CD4-positive, alpha-beta T cell treated with Interleukin-17A for 1 hour (primary cell): Measurements from ENCODE around the gene SP2.

ENCODE experiments used
- DNase-seq: peaks from one replicate; pipeline ENCODE4 v3.0.0-alpha.2; 2020

Gene SP2

DNA sequence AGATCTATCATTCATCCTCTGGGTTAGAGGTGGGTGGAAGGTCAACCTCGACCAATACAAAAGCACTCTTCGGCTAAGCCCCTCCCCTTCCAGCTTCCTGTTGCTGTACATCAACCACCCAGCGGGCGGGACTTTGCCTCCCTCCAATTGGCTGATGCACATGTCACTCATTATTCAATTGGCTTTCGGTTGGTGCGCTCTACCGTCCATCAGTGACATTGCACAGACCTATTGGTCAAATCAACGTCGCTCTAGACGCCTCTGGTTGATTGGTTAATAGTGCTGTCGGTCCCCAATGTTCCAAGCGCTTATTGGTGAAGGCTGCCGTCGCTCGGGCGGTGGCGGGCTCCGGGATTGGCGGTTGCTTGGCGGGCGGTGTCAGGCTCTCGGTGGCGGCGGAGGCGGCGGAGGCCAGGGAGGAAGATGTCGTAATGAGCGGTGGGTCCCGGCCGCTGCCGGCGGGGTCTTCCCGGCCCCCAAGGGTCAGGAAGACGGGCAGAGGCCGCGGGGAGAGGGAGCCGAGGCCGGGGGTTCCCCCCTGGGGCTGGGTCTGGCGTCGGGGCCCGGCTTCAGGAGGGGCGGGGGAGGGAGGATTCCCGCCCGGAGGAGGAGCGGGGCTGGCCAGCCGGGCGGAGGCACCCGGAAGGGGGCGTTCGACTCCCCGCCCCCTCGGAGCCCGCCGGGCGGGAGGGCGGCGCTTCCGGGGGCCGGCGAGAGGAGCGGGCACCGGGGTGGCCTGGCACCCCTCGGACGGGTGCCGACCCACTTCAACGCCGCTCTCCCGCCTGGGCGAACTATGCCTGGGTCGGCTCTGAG is at the start of gene SP2:
SP2 (plus strand) TSS at position 381 of the 816 bp plus-strand sequence; CDS start at position 432, 51 bp downstream.
- DNase-seq, result peak; percentile 100

DNA sequence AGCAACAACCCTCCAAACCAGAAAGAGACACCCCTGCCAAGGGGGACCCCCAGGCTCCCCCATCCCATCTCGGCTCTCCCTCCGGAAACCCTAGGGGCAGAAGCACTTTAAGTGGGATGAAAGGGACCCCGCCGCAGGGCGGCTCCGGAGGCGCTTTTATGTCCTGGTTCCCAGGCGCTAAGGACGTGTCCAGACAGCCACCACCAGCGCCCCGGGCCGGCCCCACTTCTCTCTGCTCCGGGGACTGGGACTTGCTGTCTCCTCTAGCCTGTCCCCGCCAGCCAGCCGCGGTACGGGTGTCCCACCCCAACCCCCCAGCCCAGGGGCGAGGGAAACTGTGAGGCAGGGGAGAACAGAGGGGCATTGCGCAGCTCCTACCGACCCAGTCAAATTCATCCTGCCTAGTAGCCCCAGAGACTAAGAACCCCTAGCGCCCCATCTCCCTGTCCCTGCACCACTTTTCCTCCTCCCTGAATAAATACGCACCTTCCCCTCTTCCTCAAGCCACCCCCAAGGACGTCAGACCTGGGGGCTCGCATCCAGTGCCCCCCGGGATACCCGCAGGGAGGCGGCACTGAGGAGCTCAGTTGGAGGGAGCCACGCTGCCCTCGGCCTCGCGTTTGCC is 49.2 kb upstream of the SP2 start:
- DNase-seq, result no peak

DNA sequence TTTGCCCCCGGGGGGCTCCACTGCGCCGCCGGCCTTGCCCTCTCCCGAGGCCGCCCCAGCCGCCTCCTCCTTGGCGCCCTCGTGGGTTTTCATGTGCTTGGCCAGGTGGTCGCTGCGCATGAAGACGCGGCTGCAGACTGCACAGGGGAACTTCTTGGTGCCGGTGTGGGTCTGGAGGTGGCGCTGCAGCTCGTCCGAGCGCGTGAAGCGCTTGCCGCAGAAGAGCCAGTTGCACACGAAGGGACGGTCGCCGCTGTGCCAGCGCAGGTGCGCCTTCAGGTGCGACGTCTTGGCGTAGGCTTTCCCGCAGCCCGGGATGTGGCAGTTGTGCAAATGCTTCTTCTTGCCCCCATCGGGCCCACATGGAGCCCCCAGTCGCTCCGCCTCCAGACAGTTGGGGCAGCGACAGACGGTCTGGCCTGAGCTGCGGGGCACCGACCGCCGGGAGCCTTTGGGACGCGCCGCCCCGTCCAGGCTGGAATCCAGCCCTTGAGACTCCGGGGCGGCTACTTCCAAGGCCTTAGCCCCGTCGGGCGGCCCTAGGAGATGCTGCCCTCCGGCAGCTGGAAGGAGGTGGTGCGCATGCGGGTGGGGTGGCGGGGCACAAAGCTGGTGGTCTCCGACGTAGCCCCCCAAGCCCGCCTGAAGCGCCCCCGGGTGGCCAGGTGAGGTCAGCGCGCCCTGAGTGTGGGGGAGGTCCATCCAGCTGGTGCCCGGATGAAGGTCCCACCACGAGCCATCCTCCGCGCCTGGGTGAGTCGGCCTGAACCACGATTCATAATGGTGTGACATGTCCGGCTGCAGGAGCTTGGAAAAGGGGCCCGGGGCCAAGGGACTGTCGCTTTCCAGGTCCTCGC is 48.5 kb upstream of the SP2 start:
- DNase-seq, result peak; percentile 36

DNA sequence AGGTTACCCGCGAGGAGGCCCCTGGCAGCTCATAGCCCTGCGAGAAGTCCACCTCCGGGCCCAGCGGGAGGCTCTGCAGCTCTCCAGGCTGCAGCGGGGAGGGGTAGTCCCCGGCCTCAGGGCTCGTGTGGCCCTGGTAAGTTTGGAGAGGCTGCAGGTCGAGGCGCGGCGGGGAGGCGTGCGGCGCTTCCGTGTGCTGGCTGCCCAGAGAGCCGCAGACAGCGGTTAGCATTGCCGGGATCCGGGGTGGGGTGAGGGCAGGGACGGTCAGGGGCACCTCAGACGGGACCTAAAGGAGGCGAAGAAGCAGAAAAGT is 47.9 kb upstream of the SP2 start:
- no peak for DNase-seq

DNA sequence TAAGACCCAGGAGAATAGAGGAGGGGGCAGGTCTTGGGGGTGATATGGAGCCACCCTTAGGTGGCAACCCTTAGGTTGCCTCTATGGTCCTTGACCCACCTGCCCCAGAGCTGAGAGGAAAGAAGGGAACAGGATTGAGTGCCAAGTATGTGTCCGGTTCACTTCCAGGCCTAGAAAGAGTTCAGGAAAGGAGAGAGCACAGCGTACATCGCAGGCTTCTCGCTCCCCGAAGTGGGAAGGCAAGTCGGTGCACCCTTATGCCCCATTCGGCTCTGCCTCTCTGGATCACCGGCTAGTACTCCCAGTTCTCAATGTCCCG is 45.7 kb upstream of the SP2 start:
- no peak for DNase-seq

DNA sequence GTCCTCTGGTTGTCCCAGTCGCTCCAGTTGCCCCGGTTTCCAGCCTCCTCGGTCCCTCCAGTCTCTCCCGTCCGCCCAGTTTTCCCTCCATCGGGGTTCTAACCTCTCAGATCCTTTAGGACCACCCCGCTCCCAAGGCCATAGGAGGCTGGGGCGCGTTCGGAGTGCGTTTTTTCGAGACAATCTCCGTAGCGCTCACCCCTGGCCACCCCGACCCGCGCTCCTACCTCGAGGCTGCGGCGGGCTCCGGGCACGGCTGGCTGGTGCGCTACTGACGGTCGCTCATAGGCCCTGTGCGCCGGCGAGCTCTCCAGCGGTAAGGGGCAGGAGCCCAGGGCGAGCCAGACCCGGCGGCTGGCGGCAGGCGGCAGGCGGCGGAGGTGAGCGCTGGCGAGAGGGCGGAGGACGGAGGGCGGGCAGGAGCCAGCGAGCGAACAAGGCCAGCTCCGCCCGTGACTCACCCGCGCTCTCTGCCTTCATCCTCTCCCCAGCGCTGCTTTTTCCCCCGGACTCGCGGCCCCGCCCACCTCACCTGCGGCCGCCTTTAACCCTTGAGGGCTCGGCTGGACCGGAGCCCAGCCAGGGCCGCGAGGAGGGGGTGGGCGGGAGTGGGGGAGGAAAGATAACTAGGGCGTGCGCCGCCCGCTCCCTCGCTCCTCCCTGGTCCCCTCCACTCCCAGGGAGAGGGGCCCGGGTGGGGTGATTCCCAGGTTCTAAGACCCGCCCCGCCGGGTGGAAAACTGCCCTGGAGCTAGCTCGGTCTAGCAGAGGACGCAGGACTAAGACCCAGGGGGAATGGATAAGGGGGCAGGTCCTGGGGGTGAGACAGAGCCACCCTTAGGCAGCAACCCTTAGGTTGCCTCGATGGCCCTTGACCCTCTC is 45.1 kb upstream of the SP2 start, which contains the start of gene SP6:
SP6 (minus strand) TSS at position 472 of the 882 bp plus-strand sequence. CDS start 2,734 bp downstream, outside the sequence.
- peak; percentile 68 for DNase-seq

DNA sequence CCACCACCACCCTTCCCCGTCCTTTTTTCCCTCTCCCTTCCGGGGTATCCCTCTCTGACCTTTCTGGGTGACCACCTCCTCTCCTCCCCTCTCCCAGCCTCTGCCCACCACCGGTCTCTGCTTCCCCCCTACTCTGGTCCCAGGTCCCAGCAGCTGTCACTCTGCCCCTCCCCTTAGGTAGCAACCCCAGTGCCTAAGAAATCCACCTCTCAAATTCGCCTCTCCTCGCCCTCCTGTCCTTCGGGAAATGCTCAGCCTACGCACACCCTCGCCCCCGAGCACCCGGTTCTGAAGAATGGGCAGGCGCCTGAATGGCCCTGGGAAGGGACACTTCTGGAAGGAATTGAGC is 44.3 kb upstream of the SP2 start:
- DNase-seq, result no peak

DNA sequence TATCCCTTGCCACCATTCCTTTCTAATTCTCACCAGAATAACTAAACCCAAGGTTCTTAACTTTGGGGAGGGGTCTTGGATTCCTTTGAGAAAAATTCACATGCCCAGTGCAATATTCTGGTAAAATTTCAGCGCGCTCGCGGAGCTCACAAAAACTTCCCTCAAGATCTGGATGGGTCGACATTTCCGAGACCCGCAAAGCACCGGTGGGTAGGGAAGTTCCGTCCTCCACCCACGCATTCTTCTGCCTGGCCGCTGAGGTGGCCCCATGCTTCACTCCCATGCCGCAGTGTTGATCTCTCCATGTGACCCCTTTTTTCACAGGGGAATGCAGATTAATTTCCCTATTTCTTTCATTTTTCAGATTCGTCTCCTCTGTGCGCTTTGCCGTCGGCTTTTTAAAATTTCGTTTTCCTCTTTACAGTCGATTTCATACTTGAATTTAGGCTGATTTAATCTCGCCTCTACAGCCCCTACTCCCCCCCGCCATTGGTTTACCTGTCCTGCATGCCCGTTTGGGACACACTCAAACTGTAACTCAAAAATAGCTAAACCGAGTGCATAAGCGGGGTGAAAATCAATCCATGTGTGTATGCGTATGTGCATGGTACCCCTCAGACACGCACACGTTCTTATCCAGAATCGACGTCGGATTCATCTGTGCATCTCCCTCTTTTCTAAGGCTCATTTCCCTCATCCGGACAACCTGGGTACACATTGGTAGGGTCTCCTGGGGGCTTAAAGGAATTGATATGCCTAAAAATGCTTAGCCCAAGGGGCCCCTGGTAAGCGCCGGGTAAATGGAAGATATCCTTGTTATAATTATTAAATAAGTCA is 43.7 kb upstream of the SP2 start:
- peak; percentile 15 for DNase-seq

DNA sequence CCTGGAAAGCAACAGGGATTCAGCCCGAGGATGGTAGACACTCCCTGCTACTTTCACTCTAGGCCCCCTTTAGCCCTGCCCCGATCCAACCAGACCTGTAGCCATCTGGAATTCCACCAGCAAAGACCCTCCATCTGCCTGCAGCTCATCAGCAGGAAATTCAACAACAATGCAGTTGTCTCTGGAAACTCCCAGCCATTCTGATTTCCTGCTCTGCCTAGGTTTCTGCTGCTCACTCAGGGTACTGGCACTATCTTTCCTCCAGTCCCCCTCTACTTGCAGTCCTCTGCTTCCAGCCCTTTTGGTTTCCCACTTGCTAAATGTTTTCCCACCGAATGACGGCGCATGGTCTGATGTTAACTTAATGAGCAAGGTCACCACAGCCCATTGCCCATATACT is 42.4 kb upstream of the SP2 start:
- DNase-seq, result no peak

DNA sequence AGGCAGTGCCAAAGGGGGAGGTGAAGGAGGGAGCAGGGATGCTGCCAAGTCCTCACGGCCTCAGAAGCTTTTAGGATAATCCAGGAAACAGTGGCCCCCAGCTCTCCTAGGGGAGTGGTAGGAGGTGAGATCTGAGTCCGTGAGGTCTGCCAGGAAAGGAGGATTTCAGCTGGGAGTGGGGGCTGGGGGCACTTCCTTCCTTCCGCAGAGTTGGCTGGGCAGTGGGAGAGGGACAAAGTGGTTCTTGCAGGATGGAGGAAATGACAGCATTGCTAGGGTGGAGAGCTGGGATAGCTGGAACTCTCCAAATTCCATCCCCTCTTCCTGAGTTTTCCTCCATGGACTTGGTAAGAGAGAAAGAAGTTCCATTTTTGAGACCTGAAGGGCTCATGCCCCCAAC is 40.3 kb upstream of the SP2 start:
- DNase-seq, result no peak

DNA sequence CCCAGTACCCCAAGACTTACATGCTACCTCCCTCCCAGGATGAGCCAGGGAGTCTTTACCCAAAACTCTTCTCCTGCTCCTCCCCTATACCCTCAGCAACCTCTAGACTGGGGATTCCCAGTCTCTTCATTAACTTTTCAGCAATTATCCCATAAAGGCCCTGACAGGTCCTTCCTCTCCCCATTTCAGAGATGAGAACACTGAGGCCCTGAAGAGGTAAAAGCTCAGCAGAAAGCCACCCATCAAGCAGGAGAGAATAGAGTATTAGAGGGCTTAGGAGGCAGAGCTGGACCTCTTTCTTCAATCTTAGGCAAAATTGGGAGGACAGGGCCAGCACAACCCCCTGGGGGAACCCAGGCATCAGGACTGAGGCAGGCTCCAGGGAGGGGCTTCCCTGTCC is 39.2 kb upstream of the SP2 start:
- DNase-seq, result no peak

DNA sequence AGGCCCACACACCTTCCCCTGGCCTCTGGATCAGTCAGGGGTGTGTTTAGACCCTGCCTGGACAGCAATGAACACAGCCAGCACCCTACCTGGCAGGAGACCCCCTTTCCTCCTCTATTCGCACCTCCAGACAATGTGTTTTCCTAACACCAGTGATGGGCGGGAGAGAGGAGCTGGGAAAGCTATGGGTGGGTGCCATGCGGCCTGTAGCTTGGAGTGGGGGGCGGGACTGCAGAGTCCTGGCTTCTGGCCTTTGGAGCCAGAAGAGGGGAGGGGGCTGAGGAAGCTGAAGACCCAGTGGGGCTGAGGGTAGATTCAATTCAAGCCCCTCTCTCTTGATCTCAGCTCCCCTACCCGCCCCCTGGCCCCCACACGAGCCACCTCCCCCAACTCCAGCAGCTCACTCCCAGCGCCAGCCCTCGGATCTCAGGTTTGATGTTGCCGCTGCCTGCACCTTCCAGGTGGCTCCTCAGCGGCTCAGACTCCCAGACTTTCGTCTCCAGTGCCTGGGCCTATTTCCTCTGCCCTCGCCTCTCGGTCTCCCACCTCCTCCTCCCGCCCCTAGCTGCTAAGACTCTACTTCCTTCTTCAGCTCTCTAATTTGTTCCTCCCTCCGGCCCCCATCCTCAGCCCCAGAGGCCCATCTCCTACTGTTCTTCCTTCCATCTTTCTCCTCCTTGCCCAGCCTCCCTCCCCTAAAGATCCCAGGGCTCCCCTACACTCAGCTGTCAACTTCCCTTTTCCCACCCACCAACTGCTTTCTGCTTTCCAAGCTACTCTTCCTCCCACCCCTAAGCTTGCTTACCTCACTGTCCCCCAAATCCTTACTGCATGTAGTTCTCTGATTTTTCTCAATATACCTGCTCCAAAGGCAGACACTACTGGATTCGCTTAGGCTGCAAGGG is 38.2 kb upstream of the SP2 start:
- no peak for DNase-seq

DNA sequence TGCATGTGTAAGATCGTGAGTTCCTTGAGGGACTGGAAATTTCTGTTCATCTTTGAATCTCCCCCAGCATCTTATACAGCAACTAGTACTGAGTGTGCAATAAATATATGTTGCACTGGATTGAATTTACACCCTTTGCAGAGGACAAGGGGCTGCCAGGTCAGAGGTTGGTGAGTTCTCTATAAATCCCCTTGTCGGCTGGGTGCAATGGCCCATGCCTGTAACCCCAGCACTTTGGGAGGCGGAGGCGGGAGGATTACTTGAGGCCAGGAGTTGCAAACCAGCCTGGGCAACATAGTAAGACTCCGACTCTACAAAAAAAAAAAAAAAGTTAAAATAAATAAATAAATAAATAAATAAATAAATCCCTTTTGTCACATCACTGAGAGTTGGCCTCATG is 35.6 kb upstream of the SP2 start:
- no peak for DNase-seq

DNA sequence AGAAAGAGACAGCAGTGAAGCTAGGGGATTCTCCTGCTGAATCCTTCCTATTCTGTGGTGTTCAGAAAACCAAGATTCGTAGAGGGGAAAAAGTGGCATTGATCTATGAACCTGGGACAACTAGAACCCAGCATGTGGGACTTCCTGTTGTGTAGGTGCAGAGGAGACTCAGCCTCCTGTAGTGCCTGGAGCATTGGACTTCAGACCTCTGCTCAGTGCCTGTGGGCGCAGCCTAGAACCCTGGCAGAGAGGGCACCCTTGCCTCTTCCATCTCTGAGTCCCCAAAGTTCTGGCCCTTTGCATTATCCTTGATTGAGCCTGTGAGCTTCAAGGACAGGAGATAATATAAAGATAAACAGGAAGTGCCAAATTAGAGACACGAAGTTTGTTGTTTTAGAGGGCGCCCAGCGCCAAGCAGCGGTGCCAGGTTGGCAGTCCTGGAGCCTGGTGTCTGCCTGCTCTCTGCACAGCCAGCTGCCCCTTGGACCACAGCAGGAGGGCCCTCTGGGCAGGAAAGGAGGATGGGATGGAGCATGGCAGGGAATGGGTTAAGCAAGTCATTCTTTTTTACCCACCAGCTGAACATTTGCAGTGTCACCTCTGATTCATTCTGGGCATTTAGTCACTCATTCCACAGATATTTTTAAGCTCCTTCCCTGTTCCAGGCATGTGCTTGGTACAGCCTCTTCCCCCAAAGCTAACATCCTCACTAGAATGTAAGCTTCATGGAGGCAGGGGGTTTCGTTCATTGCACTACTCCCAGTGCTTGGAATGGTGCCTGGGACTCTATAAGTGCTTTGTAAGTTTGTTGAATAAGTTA is 33.2 kb upstream of the SP2 start:
- no peak for DNase-seq

DNA sequence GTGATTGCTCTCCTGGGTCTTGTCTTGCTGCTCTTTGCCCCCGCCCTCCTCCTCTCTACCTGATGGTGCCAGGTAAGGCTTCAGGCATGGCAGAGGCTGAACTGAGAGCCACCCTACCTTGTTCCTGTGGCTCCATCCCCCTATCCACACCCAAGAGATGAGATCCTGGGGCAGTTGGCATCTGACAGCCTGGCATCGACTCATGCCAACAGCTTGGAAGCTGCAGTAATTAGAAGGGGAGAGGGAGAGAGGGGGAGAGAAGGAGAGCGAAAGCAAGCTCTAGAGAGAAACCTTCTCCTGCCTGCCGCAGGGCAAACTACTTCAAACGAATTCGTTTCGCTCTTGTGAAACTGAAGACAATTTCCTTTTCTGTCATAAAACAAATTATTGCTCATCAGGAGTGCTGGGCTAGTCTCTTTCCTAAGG is 31.2 kb upstream of the SP2 start:
- no peak for DNase-seq

DNA sequence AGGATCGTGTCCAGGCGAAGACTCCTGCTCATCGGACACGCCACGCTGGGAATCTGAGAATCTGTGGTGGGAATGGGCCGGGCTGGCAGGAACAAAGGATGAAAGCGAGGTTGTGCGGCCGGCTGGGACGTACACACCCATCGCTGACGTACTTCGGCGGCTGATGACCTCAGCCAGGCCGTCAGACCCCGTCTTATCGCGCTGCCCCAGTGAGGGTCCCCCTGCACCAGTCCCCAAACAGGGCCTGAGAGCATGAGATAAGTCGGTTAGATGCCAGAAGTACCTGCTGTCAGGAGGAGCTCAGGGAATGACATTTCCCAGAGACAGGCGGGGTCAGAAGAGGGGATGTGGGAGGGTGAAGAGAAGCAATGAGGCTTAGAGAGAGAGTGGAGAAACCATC is 29.1 kb upstream of the SP2 start:
- DNase-seq, result no peak

DNA sequence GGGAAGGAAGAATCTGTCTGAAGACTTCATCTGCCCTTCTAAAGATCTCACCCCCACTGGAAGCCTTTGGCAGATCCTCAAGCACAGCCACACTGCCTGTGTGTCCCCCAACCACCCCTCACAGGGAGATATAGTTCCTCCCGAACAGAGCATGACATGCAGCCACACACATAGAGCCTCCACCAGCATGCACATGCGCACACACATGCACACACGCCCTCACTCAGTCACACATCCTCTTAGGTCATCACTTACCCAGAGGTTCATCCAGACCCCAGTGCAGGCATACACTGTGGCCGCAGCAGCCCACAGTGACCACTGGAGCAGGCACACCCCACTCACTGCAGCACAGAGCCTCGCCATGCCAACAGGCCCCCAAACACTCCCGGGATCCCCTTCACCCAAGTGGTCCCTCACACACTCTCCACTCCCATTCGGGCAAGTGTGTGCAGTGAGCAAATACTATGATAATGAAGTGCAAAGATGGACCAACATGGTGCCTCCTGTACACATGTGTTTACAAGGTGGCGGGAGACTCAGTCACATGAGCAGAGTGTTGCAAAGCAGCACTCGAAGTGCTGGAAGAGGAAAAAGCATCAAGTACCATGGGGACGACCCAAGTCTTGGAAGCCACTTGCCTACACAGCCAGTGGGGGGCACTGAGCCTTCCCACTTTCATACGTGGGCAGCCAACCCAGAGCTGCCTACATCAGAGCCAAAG is 28.1 kb upstream of the SP2 start:
- DNase-seq, result no peak

DNA sequence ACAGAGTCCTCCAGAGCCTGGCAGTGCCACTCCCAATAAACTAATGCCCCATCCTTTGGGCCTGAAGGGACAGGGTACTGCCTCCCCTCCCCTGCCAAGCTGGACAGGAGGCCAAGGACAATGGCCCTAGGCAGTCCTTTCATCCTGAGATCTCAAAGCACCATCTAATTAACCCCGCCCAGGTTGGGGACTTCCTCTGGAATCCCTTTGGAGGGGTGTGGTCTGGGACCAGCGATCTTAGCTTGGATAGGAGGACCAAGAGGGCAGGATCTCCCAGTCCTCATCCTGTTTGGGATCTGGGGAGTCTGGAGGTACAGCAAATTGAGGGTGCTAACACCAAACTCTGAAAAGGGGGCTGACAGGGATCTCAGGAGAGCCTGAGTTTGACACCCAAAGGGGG is 26.9 kb upstream of the SP2 start:
- DNase-seq, result no peak

DNA sequence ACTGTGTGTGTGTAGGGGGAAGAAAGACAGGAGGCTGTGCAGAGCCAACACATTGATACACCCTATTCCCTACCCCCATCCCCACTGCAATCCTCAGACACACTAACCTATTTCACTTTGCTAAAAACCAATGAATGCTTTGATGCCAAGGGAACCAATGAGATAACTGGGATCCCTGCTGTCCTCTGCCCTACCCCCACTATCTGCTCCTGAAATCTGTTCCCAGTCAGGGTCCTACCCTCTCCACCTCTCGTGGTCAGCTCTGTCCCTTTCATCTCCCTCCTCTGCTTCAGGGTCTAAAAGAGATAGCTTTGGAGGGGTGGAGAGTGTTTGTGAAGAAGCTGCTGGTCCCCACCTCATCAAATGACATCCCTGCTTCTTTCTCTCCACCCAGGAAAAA is 26.0 kb upstream of the SP2 start:
- no peak for DNase-seq
